ENCODE results near the gene IPCEF1.

DNA sequence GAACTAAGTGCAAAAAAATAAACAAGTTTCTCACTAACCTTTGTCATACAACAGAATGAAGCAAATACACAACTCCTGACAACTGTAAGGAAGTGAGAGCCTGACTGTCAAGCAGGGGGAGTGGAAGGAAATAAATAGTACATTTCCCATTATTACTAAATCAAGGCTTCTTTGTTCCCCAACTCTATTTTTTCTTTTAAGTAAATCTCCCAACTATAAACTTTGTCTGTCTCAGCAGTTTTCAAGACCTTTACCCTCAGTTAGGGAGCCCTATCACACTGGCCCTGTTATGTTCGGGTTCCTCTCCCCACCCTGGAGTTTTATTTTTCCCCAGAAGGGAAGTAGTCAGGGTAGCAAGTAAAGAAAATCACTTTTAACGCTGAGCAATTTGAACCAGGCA, 24.1 kb upstream of the IPCEF1 start:
- no peak for TF ChIP-seq POLR2AphosphoS5 (IDR thresholded peaks at IDR 0.05; ENCODE audit: borderline replicate concordance, low read depth, low read length)
- no peak for TF ChIP-seq EZH2 (IDR thresholded peaks at IDR 0.05)
- TF ChIP-seq FOXP2 (optimal IDR thresholded peaks at IDR 0.05; ENCODE audit: control extremely low read depth, extremely low read length, insufficient read depth): no peak

All from SK-N-MC (cell line).